HCT116 (cell line): ENCODE measurements around the gene SETD2.
"Not testable (repeated sequence)": the region's sequence is repeated elsewhere in the genome, so short reads cannot be mapped to it uniquely, and the experiment has no call there.

Source experiments
- CTCF ChIP-seq, 3 experiments: fragments of 200-600 bp in 1 of 3; sonication (generic) in 1 of 3; IDR thresholded peaks in 2 of 3; conservative IDR thresholded peaks in 1 of 3; 2 replicates each; pipeline ENCODE4 v1.5.1; 2012 to 2017; ENCODE audit warnings: low read depth in 2 of 3, low read length in 2 of 3, antibody characterized with exemption in 1 of 3, borderline replicate concordance in 1 of 3, control low read depth in 1 of 3, mild to moderate bottlenecking in 1 of 3, mixed read lengths in 1 of 3, mixed run types in 1 of 3, moderate library complexity in 1 of 3; ENCODE audit not compliant: insufficient read depth in 1 of 3
- POLR2A ChIP-seq: IDR thresholded peaks from 2 replicates; pipeline ENCODE4 v1.7.0; 2011; ENCODE audit warnings: borderline replicate concordance; ENCODE audit not compliant: insufficient read depth, insufficient read length; ENCODE audit errors: extremely low read depth
- SP1 ChIP-seq: IDR thresholded peaks from 2 replicates; pipeline ENCODE4 v1.6.1; 2012; ENCODE audit warnings: low read depth
- TCF7L2 ChIP-seq: IDR thresholded peaks from 2 replicates; pipeline ENCODE4 v1.7.0; 2011; ENCODE audit warnings: borderline replicate concordance, inconsistent platforms; ENCODE audit not compliant: insufficient read depth, insufficient read length; ENCODE audit errors: extremely low read depth

- not testable (repeated sequence) for TF ChIP-seq CTCF (IDR thresholded peaks at IDR 0.05 in 2 of 3, conservative IDR thresholded peaks at IDR 0.05 in 1 of 3; ENCODE audit: borderline replicate concordance in 1 of 3, insufficient read depth in 1 of 3, low read depth in 2 of 3, low read length in 2 of 3); TCF7L2; POLR2A; SP1
Measured at GRCh38 chr3:47140973-47141461, 22.9 kb downstream of the SETD2 start.
